Mucosa of descending colon (tissue), 3 donors: ENCODE results near the gene AMBRA1. TPM values are rescaled to one million over a fixed set of nuclear protein-coding genes. Genes with fewer than 3 reads are reported as not detected.
A peak's percentile ranks its signal among the peaks of the same experiment; 100 is the strongest.
"Not testable (repeated sequence)": the region's sequence is repeated elsewhere in the genome, so short reads cannot be mapped to it uniquely, and the experiment has no call there.

Experiments
- ATAC-seq: fragments of 200-7000 bp; cut with Tn5 transposase; one replicate; pipeline ENCODE4 v1.9.1; 2020; ENCODE audit warnings: mild to moderate bottlenecking, moderate library complexity
- DNase-seq, 3 donors: peaks; one replicate each; pipeline ENCODE4 v3.0.0-alpha.2; 2020
- H3K36me3 ChIP-seq: fragments of 200-600 bp; one replicate; pipeline ENCODE4 v1.8.0; 2021; ENCODE audit warnings: low read depth, mild to moderate bottlenecking
- H3K4me1 ChIP-seq: fragments of 200-600 bp; one replicate; pipeline ENCODE4 v1.8.0; 2021; ENCODE audit warnings: low read depth, mild to moderate bottlenecking
- H3K4me3 ChIP-seq: fragments of 200-600 bp; one replicate; pipeline ENCODE4 v1.8.0; 2021; ENCODE audit warnings: mild to moderate bottlenecking
- H3K9me3 ChIP-seq: fragments of 200-600 bp; one replicate; pipeline ENCODE4 v1.8.0; 2021; ENCODE audit warnings: mild to moderate bottlenecking
- CTCF ChIP-seq: fragments of 200-600 bp; IDR thresholded peaks from one replicate; pipeline ENCODE4 v1.8.0; 2022; ENCODE audit warnings: antibody characterized with exemption, mild to moderate bottlenecking
- intact Hi-C, 2 donors: fragments of 100-400 bp; cut with DNase I in 1 of 2; cut with micrococcal nuclease in 1 of 2; formaldehyde crosslinking; loops; one replicate each; pipeline versions ENCODE4 v1.11.0 to v1.11.1; 2022; cut with DNase I, micrococcal nuclease
- total RNA-seq, 3 donors: library from RNA; stranded (reverse); fragmentation: NEBNext Ultra II Directional in 2 of 3; extraction: Animal tissue kit (Norgen Biotek cat#: 25700) in 2 of 3; gene quantifications; one replicate each; pipeline versions ENCODE4 v1.2.1 to v1.2.4, GENCODE V29; 2021 to 2023
- donor health status: DM: no; HTN: no; CAD: no; lungs with moderate emphysema.
- donor health status: DM: no; HTN: no; CAD: no.
- donor health status: DM: no; HTN: yes; CAD: no.

Gene AMBRA1
- total RNA-seq, 3 donors from 2014 or later: 42.0 to 46.7 (median 45.2) TPM

- H3K4me1 ChIP-seq: peaks cover 14% of the 10 kb centered on the region
- H3K9me3 ChIP-seq: no peaks in the 10 kb centered on the region
- intact Hi-C loops: no loop called here
- no peak overlapping the region for H3K4me3 ChIP-seq
- ATAC-seq: peak; percentile 2
- peak in 1 of 3 donors; percentile 54 for DNase-seq
- no peak for TF ChIP-seq CTCF
- H3K36me3 ChIP-seq: no peaks in the 10 kb centered on the region
Observed at GRCh38 chr11:46381819-46382645, 211.8 kb downstream of the AMBRA1 start.

- DNase-seq: peak in 2 of 3 donors; percentile 38 to 65
- H3K4me3 ChIP-seq: peak within 1 kb of the TSS; percentile 38
- no peaks in the 10 kb centered on the region for H3K36me3 ChIP-seq
- H3K9me3 ChIP-seq: no peaks in the 10 kb centered on the region
- intact Hi-C loops: no loop called here
- H3K4me1 ChIP-seq: peaks cover 14% of the 10 kb centered on the region
- ATAC-seq: peak; percentile 34
- TF ChIP-seq CTCF: no peak
Observed at GRCh38 chr11:46381048-46381818, 212.6 kb downstream of the AMBRA1 start, which contains the start of gene MDK. Gene MDK (plus strand): TSS chr11:46381669. CDS start chr11:46382058, 389 bp downstream.

- Histone ChIP-seq H3K9me3 (no peaks in the 10 kb centered on the region), H3K4me3 (peak overlapping the region; percentile 38), H3K4me1 (peaks cover 14% of the 10 kb centered on the region), H3K36me3 (no peaks in the 10 kb centered on the region)
- TF ChIP-seq CTCF: no peak
- intact Hi-C loops: no loop called here
- DNase-seq (peak; percentile 89 to 91 (median 90)), ATAC-seq (peak; percentile 69)
Observed at GRCh38 chr11:46380340-46381047, 213.3 kb downstream of the AMBRA1 start.

- peak; percentile 48 for ATAC-seq
- H3K4me3 ChIP-seq, H3K36me3 ChIP-seq, H3K9me3 ChIP-seq, intact Hi-C loops: not testable (repeated sequence)
- peaks cover 14% of the 10 kb centered on the region for H3K4me1 ChIP-seq
- DNase-seq: peak in 2 of 3 donors; percentile 52 to 76
Observed at GRCh38 chr11:46379482-46380293, 214.1 kb downstream of the AMBRA1 start.

- Histone ChIP-seq H3K9me3 (no peaks in the 10 kb centered on the region), H3K36me3 (no peaks in the 10 kb centered on the region), H3K4me3 (no peak overlapping the region), H3K4me1 (peaks cover 14% of the 10 kb centered on the region)
- TF ChIP-seq CTCF: no peak
- ATAC-seq: no peak
- intact Hi-C loops: no loop called here
- DNase-seq: no peak
Observed at GRCh38 chr11:46378811-46379481, 214.9 kb downstream of the AMBRA1 start.
